GM19240 (cell line): Measurements from ENCODE around the gene ABT1.
A peak's percentile ranks its signal among the peaks of the same experiment; 100 is the strongest.

ENCODE experiments used
- DNase-seq: peaks from one replicate; pipeline ENCODE4 v3.0.0; 2011; ENCODE audit warnings: low spot score; ENCODE audit not compliant: insufficient read length

The ABT1 gene

GRCh38 chr6:26571592-26572296 lies 25.0 kb upstream of the ABT1 start:
- DNase-seq = no peak

GRCh38 chr6:26575494-26575939 lies 21.2 kb upstream of the ABT1 start:
- no peak for DNase-seq

DNA sequence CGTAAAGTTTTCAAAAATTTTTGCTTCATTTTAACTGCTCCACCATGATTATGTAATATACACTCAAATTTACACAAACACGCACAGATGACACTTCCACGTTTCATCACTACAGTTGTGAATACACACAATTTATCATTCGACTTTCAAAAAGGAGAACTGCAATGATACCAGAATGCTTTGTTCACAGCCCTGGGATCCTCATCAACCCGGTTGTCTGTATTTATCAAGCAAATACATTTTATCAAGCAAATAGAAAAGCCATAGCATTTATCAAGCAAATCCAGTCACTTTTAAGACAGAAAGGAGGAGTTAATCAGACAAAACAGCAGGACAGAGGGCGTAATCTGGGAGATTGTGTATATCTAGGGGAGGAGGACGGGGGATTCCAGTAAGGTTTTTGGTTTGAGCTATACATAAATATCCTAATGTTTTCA lies 20.3 kb upstream of the ABT1 start:
- no peak for DNase-seq

- DNase-seq = no peak
These were observed 19.6 kb upstream of the ABT1 start for GRCh38 chr6:26576929-26577719.

- DNase-seq = no peak
These were observed 19.1 kb upstream of the ABT1 start for GRCh38 chr6:26577720-26578072.

GRCh38 chr6:26578279-26578678 lies 18.5 kb upstream of the ABT1 start:
- DNase-seq = no peak

- DNase-seq = no peak
These were observed 18.0 kb upstream of the ABT1 start for GRCh38 chr6:26578741-26579140.

GRCh38 chr6:26581164-26581915 lies 15.4 kb upstream of the ABT1 start:
- no peak for DNase-seq

DNA sequence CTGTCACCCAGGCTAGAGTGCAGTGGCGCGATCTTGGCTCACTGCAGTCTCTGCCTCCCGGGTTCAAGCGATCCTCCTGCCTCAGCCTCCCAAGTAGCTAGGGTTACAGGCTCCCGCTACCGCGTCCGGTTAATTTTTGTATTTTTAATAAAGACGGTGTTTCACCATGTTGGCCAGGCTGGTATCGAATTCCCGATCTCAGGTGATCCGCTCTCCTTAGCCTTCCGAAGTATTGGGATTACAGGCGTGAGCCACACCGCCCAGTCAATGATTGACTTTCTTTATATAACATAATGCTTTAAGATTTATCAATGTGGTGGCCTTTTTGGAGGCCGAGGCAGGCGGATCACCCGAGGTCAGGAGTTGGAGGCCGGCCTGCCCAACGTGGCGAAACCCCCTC lies 7.8 kb upstream of the ABT1 start:
- no peak for DNase-seq

DNA sequence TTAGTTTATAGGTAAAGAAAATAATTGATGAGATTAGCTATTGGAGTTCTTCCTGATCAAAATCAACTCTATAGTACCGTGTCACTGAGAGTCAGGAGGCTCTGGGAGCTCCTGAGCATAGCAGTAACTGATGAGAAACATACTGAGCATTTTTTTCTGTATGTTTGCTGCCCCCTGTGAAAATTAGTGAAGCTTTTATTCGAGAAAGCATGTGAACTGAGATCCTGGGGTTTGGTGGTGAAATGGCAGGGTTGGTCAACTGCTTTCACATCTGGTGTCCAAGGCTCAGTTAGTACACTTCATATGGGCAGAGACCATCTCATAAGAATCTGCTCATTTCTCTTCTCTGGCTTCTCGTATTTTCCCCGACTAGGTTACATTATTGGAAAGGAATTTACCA lies 4.1 kb upstream of the ABT1 start:
- DNase-seq = no peak

DNA sequence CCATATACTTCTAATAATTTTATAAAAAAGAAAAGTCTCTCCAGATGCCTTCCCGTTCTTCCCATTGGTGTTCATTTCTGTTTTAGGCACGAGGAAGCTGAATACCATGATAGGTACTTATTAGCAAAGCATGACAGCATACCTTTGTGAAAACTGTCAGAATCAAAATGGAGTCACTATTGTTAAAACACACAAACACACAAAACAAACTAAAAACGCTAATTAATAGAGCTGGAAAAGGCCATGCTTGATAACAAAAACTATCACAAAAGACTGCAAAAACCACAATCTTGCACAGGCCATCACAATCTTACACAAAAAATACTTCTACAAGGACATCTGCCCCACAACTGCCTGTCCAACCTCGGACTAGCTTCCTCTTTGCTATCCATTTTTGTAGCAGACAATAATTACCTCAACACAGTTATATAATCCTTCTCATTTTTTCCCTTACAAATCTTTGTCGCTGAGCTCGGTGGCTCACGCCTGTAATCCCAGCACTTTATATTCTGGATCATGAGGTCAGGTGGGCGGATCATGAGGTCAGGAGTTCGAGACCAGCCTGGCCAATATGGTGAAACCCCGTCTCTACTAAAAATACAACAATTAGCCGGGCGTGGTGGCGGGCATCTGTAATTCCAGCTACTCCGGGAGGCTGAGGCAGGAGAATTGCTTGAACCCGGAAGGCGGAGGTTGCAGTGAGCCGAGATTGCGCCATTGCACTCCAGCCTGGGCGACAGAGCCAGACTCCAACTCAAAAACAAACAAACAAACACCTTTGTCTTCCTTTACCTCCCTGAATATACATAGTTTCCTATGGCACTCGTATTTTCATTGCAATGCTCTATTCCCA lies 3.2 kb upstream of the ABT1 start:
- DNase-seq = no peak

DNA sequence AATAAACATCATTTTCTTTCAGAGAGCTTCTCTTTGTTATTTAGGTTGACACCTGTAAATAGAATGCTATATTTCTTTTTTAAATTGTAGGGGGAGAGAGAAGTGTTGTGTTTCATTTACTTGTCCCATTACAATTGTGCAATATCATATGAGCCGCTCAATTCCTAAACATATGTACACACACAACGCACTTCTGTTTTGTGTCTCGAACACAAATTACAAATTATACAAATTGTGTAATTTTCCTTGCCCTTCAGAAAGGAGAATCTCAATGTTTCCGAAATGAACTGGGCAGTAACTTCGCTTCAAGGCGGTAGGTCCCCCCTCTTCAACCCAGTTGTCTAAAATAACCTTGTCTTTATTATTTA lies 2.6 kb upstream of the ABT1 start:
- DNase-seq = no peak

- no peak for DNase-seq
These were observed 1.8 kb upstream of the ABT1 start for GRCh38 chr6:26594730-26595632.

DNA sequence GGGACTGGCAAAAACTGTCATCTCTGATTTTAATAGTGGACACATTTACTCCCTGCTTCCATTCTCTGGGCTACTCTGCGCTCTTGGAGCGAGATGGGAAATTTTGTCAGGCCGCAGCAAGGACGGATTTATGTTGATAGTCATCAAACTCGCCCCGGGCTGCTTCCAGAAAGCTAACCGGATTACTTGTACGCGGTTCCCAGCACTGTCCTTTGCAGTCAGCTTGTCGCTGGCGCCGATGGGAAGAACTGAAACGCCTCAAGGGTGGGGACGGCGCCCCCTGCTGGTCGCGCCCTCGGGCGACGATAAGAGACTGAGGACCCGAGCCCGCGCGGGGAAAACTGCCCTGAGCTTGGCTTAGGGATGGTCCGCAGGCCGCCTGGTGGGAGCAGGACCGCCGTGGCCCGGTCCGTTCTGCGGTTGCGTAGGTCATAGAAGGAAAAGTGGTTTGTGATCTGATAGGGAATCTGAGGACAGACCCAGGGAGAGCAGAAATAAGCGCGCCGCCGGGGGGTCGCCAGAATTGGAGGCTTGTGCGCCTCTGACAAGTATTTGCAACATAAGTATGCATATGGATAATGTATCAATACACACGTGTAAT lies 984 bp upstream of the ABT1 start:
- peak; percentile 40 for DNase-seq

GRCh38 chr6:26597389-26597766 lies 625 bp downstream of the ABT1 start:
- no peak for DNase-seq

DNA sequence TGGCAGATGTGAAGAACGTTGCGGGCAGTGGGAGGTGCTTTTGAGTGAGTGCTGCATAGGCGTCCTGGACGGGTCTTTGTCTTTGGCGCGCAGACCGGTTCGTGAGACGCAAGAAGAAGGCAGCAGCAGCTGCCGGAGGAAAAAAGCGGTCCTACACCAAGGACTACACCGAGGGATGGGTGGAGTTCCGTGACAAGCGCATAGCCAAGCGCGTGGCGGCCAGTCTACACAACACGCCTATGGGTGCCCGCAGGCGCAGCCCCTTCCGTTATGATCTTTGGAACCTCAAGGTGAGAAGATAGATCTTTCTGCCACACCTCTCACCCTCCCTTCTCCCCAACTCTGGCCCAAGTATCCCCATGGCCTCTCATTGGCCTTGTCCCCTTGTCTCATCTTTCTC lies 1.1 kb downstream of the ABT1 start:
- no peak for DNase-seq

- no peak for DNase-seq
These were observed 1.5 kb downstream of the ABT1 start for GRCh38 chr6:26598267-26598666.

DNA sequence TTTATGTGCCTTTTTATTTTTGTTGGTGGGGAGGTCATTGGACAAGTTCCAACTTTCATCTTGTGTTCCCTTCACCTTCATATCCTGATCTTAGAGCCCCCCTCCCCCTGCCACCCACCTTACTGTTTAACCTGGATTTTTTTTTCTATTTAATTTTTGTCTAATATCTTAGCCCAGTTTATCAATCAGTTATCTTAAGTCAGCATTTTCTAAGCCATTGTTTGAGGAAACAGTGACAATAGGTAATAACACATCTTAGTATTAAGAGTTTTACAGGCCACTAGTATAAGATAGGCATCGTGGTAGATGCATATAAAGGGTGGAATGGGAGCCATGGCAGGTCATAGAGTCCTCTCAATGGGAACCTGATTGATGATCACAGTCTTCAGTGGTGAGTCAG lies 2.4 kb downstream of the ABT1 start:
- DNase-seq = no peak

DNA sequence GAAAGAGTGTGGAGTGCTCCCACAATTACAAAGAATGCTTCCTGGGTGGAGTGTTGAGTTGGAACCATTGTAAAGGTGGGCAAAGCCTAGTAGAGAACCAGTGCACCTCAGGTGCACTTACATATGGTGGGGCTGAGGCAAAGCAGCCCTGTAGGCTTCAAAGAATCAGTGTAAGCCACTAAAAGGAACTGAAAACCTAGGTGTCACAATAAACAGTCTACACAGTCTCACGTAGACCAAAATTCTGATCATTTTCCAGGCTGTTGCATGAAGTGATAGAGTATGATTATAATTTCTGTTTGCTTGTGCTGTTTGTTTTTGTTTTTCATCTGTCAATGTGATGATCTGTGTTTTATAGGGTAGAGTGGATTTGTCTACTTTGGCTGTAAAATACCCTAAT lies 2.8 kb downstream of the ABT1 start:
- DNase-seq = no peak

DNA sequence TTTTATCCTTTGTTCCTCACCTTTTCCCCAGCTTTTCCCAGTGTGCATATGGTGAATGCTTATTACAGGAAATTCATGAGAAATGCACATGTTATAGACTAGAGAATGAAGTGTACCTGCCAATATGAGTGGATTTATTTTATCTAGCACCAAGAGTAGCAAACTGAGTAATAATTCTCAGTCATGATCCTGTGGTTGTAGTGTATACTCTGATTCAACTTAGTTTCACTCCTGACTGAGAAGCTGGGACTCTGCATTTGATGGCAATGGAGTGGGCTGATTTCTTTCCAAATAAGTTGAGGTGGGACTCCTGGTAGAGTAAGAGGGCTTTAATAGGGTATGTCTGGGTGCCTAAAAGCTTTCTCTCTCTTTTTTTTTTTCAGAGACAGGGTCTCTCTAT lies 4.0 kb downstream of the ABT1 start:
- DNase-seq = no peak
